Neural progenitor cell (in vitro differentiated cells): ENCODE results near the gene VMP1.

Source experiments
- CTCF ChIP-seq: fragments of 200-600 bp; sonication (generic); IDR thresholded peaks from 2 replicates; pipeline ENCODE4 v1.5.1; 2017; ENCODE audit warnings: antibody characterized with exemption, mild to moderate bottlenecking
- EZH2 ChIP-seq: fragments of 200-600 bp; sonication (generic); IDR thresholded peaks from 2 replicates; pipeline ENCODE4 v1.6.1; 2017; ENCODE audit warnings: antibody characterized with exemption, mild to moderate bottlenecking, moderate library complexity

DNA sequence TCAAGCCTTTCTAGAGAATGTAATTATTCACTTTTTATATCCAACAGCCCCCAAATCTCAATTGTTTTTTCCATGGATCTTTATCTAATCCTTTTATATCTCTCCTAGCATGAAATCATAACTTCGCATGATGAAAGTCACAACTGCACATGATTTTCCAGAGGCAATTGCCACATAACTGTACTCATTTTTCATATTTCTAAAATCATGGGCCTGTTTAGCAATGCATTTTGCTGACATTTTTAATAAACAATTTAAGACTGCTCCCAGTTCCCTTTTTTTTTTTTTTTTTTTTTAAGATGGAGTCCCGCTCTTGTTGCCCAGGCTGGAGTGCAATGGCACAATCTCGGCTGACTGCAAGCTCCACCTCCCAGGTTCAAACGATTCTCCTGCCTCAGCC lies 83.5 kb downstream of the VMP1 start:
- TF ChIP-seq CTCF (no peak), EZH2 (no peak)
